Measurements from ENCODE around the gene RUVBL1.

Gene RUVBL1

GRCh38 chr3:128089135-128089534 lies 34.5 kb downstream of the RUVBL1 start:
- H3K4me3 ChIP-seq (ENCODE audit: control insufficient read depth, low read depth, low read length) = no peak overlapping the region
- no peak for TF ChIP-seq CTCF (IDR thresholded peaks at IDR 0.05; ENCODE audit: control insufficient read depth, insufficient read depth, low read depth, low read length, missing control alignments)
- no peak for DNase-seq (ENCODE audit: low read depth)

- no peak for DNase-seq (ENCODE audit: low read depth)
- no peak overlapping the region for H3K4me3 ChIP-seq (ENCODE audit: control insufficient read depth, low read depth, low read length)
- TF ChIP-seq CTCF (IDR thresholded peaks at IDR 0.05; ENCODE audit: control insufficient read depth, insufficient read depth, low read depth, low read length, missing control alignments) = no peak
These were observed 39.0 kb downstream of the RUVBL1 start for GRCh38 chr3:128084675-128085021.

- H3K4me3 ChIP-seq (ENCODE audit: control insufficient read depth, low read depth, low read length) = no peak overlapping the region
- no peak for TF ChIP-seq CTCF (IDR thresholded peaks at IDR 0.05; ENCODE audit: control insufficient read depth, insufficient read depth, low read depth, low read length, missing control alignments)
- no peak for DNase-seq (ENCODE audit: low read depth)
These were observed 39.5 kb downstream of the RUVBL1 start for GRCh38 chr3:128083980-128084674.

GRCh38 chr3:128083396-128083795 lies 40.2 kb downstream of the RUVBL1 start:
- no peak overlapping the region for H3K4me3 ChIP-seq (ENCODE audit: control insufficient read depth, low read depth, low read length)
- no peak for DNase-seq (ENCODE audit: low read depth)
- TF ChIP-seq CTCF (IDR thresholded peaks at IDR 0.05; ENCODE audit: control insufficient read depth, insufficient read depth, low read depth, low read length, missing control alignments) = no peak

- DNase-seq (ENCODE audit: low read depth) = no peak
- no peak for TF ChIP-seq CTCF (IDR thresholded peaks at IDR 0.05; ENCODE audit: control insufficient read depth, insufficient read depth, low read depth, low read length, missing control alignments)
These were observed 41.1 kb downstream of the RUVBL1 start for GRCh38 chr3:128082546-128082945.

GRCh38 chr3:128081846-128082245 lies 41.8 kb downstream of the RUVBL1 start:
- peak; percentile 23 for DNase-seq (ENCODE audit: low read depth)
- H3K4me3 ChIP-seq (ENCODE audit: control insufficient read depth, low read depth, low read length) = no peak overlapping the region

More at GRCh38 chr3:128082546-128082945, 41.1 kb downstream of the RUVBL1 start:
- H3K4me3 ChIP-seq (ENCODE audit: control insufficient read depth, low read depth, low read length) = no peak overlapping the region

More at GRCh38 chr3:128081846-128082245, 41.8 kb downstream of the RUVBL1 start:
- TF ChIP-seq CTCF (IDR thresholded peaks at IDR 0.05; ENCODE audit: control insufficient read depth, insufficient read depth, low read depth, low read length, missing control alignments) = no peak
